GM12865 (cell line): Measurements from ENCODE around the gene CA14.
"Not testable (repeated sequence)": the region's sequence is repeated elsewhere in the genome, so short reads cannot be mapped to it uniquely, and the experiment has no call there.

Source experiments
- DNase-seq: peaks from one replicate; pipeline ENCODE4 v3.0.0; 2010; ENCODE audit warnings: low read depth
- H3K4me3 ChIP-seq: 2 replicates; pipeline ENCODE4 v1.5.1; 2011; ENCODE audit warnings: mild to moderate bottlenecking, low read depth, low read length, control low read depth
- CTCF ChIP-seq: IDR thresholded peaks from 2 replicates; pipeline ENCODE4 v1.5.1; 2011; ENCODE audit warnings: low read length, control low read depth, low read depth, inconsistent platforms; ENCODE audit not compliant: insufficient read depth; ENCODE audit errors: missing control alignments

Gene CA14

GRCh38 chr1:150234309-150234565, 23.3 kb upstream of the CA14 start:
- H3K4me3 ChIP-seq: peak overlapping the region; percentile 98
- DNase-seq: no peak
- no peak for TF ChIP-seq CTCF

GRCh38 chr1:150234566-150235293, 22.8 kb upstream of the CA14 start:
- TF ChIP-seq CTCF: no peak
- peak; percentile 96 for DNase-seq
- peak overlapping the region; percentile 98 for H3K4me3 ChIP-seq

GRCh38 chr1:150235294-150235851, 22.2 kb upstream of the CA14 start:
- DNase-seq: peak; percentile 49
- peak overlapping the region; percentile 98 for H3K4me3 ChIP-seq
- TF ChIP-seq CTCF: no peak

- TF ChIP-seq CTCF: peak; percentile 6
- peak within 1 kb of the TSS; percentile 98 for H3K4me3 ChIP-seq
- peak; percentile 99 for DNase-seq
Observed at GRCh38 chr1:150235852-150236613, 21.5 kb upstream of the CA14 start, which contains the start of gene ANP32E. ANP32E (minus strand) TSS chr1:150236112; CDS start chr1:150235786, 326 bp downstream.

GRCh38 chr1:150236614-150237100, 20.9 kb upstream of the CA14 start:
- DNase-seq: no peak
- peak overlapping the region; percentile 98 for H3K4me3 ChIP-seq
- no peak for TF ChIP-seq CTCF

GRCh38 chr1:150237176-150237575, 20.4 kb upstream of the CA14 start:
- not testable (repeated sequence) for H3K4me3 ChIP-seq, DNase-seq

GRCh38 chr1:150237746-150238145, 19.8 kb upstream of the CA14 start:
- no peak for DNase-seq
- TF ChIP-seq CTCF: no peak

More at GRCh38 chr1:150237746-150238145, 19.8 kb upstream of the CA14 start:
- H3K4me3 ChIP-seq: no peak overlapping the region
